H1 (cell line): ENCODE measurements around the gene ACSL3. TPM values are rescaled to one million over a fixed set of nuclear protein-coding genes. Genes with fewer than 3 reads are reported as not detected.

Source experiments
- CTCF ChIA-PET: fragments of 300-600 bp; sonication (Branson Sonifier 250); formaldehyde crosslinking; loops from one replicate; lab custom pipeline; 2021; ENCODE audit not compliant: partially characterized antibody; lab: Charles Lee
- POLR2A ChIA-PET: fragments of 300-600 bp; sonication (Branson Sonifier 250); formaldehyde crosslinking; loops from one replicate; lab custom pipeline; 2021; ENCODE audit warnings: inconsistent platforms; ENCODE audit not compliant: partially characterized antibody; lab: Charles Lee
- DNase-seq, 2 experiments: peaks; one replicate each; pipeline versions ENCODE4 v3.0.0 to v3.0.0-alpha.2; 2010 to 2022; ENCODE audit warnings: low spot score in 2 of 2, low read depth in 1 of 2, mixed read lengths in 1 of 2
- FAIRE-seq: peaks from 2 replicates; lab custom pipeline; 2011; peaks lifted over from hg19 to GRCh38; lab: Jason Lieb, UNC
- H2AFZ ChIP-seq: 2 replicates; pipeline ENCODE4 v1.8.1; 2012; ENCODE audit warnings: low read length, inconsistent platforms
- H2AK5ac ChIP-seq: 2 replicates; pipeline ENCODE4 v1.6.1; 2013; ENCODE audit warnings: low read depth, low read length
- H2BK120ac ChIP-seq: replicated peaks from 2 replicates; pipeline ENCODE3; 2013; ENCODE audit warnings: low read depth, low read length, inconsistent platforms
- H2BK12ac ChIP-seq: 2 replicates; pipeline ENCODE4 v1.6.1; 2013; ENCODE audit warnings: low read depth, low read length
- H2BK15ac ChIP-seq: 2 replicates; pipeline ENCODE4 v1.6.1; 2013; ENCODE audit warnings: low read length
- H2BK20ac ChIP-seq: 2 replicates; pipeline ENCODE4 v1.6.1; 2013; ENCODE audit warnings: low read length
- H2BK5ac ChIP-seq: 2 replicates; pipeline ENCODE4 v1.6.1; 2013; ENCODE audit warnings: low read depth, low read length
- H3K14ac ChIP-seq: 2 replicates; pipeline ENCODE4 v1.6.1; 2013; ENCODE audit warnings: inconsistent platforms; ENCODE audit not compliant: insufficient read length
- H3K18ac ChIP-seq: 2 replicates; pipeline ENCODE4 v1.6.1; 2013; ENCODE audit warnings: low read length; ENCODE audit errors: extremely low read depth
- H3K23ac ChIP-seq: 2 replicates; pipeline ENCODE4 v1.6.1; 2013; ENCODE audit warnings: inconsistent platforms; ENCODE audit not compliant: insufficient read length
- H3K23me2 ChIP-seq: 2 replicates; pipeline ENCODE4 v1.6.1; 2013; ENCODE audit warnings: low read depth, low read length
- H3K27ac ChIP-seq: 2 replicates; pipeline ENCODE4 v1.6.1; 2011; ENCODE audit warnings: low read depth, low read length, inconsistent platforms
- H3K27me3 ChIP-seq, 4 experiments: replicated peaks in 1 of 4; 1 replicate in 1 of 4; 2 replicates in 3 of 4; pipeline versions ENCODE4 v1.6.1 to v1.8.1; 2011 to 2013; ENCODE audit warnings: low read length in 3 of 4, mild to moderate bottlenecking in 3 of 4, inconsistent platforms in 2 of 4, mixed read lengths in 2 of 4, moderate library complexity in 1 of 4; ENCODE audit not compliant: control insufficient read depth in 3 of 4, insufficient read depth in 3 of 4; ENCODE audit errors: extremely low read depth in 1 of 4
- H3K36me3 ChIP-seq, 4 experiments: 2 replicates each; pipeline versions ENCODE4 v1.6.1 to v1.8.1; 2011 to 2013; ENCODE audit warnings: mild to moderate bottlenecking in 4 of 4, low read length in 3 of 4, moderate library complexity in 2 of 4, control low read depth in 1 of 4, inconsistent platforms in 1 of 4; ENCODE audit not compliant: insufficient read depth in 4 of 4, control insufficient read depth in 2 of 4
- H3K4ac ChIP-seq: replicated peaks from 2 replicates; pipeline ENCODE3; 2013; ENCODE audit warnings: low read length, low read depth, mixed read lengths, inconsistent platforms; ENCODE audit not compliant: insufficient read length
- H3K4me1 ChIP-seq, 4 experiments: replicated peaks in 1 of 4; 1 replicate in 1 of 4; 2 replicates in 3 of 4; pipeline versions ENCODE4 v1.6.1 to v1.8.1; 2011 to 2013; ENCODE audit warnings: low read length in 3 of 4, inconsistent platforms in 2 of 4, mixed read lengths in 1 of 4; ENCODE audit not compliant: insufficient read depth in 4 of 4, control insufficient read depth in 3 of 4
- H3K4me2 ChIP-seq, 2 experiments: 2 replicates each; pipeline versions ENCODE4 v1.6.1 to v1.8.1; 2011 to 2013; ENCODE audit warnings: low read depth in 2 of 2, low read length in 2 of 2, control low read depth in 1 of 2, inconsistent platforms in 1 of 2, mild to moderate bottlenecking in 1 of 2; ENCODE audit not compliant: insufficient read depth in 1 of 2
- H3K4me3 ChIP-seq, 4 experiments: fragments of 200-600, 300-600 bp in 1 of 4; sonication (generic), shearing (Covaris generic), sonication (Bioruptor Twin) in 1 of 4; 2 replicates each; pipeline versions ENCODE4 v1.5.1 to v1.8.1; 2011 to 2016; ENCODE audit warnings: low read length in 4 of 4, low read depth in 3 of 4, control low read depth in 2 of 4, inconsistent platforms in 2 of 4, mild to moderate bottlenecking in 2 of 4, mixed read lengths in 1 of 4, moderate library complexity in 1 of 4; ENCODE audit not compliant: insufficient read depth in 2 of 4; ENCODE audit errors: extremely low read depth in 1 of 4
- H3K56ac ChIP-seq: replicated peaks from 2 replicates; pipeline ENCODE3; 2013; ENCODE audit warnings: low read depth, mild to moderate bottlenecking, mixed read lengths, low read length, inconsistent platforms; ENCODE audit not compliant: insufficient read length
- H3K79me1 ChIP-seq: 2 replicates; pipeline ENCODE4 v1.6.1; 2013; ENCODE audit warnings: low read depth, low read length, control low read depth
- H3K79me2 ChIP-seq, 2 experiments: 2 replicates each; pipeline versions ENCODE4 v1.6.1 to v1.8.1; 2012 to 2013; ENCODE audit warnings: low read length in 2 of 2, mild to moderate bottlenecking in 2 of 2, inconsistent platforms in 1 of 2; ENCODE audit not compliant: insufficient read depth in 2 of 2, control insufficient read depth in 1 of 2
- H3K9ac ChIP-seq, 4 experiments: replicated peaks in 1 of 4; 1 replicate in 1 of 4; 2 replicates in 3 of 4; pipeline versions ENCODE4 v1.6.1 to v1.8.1; 2011 to 2013; ENCODE audit warnings: low read depth in 3 of 4, low read length in 3 of 4, control low read depth in 2 of 4, mild to moderate bottlenecking in 2 of 4, moderate library complexity in 2 of 4, inconsistent platforms in 1 of 4; ENCODE audit errors: extremely low read depth in 1 of 4
- H3K9me3 ChIP-seq, 2 experiments: 2 replicates each; pipeline versions ENCODE4 v1.6.1 to v1.8.1; 2012 to 2013; ENCODE audit warnings: mild to moderate bottlenecking in 2 of 2, moderate library complexity in 2 of 2, control low read depth in 1 of 2, inconsistent platforms in 1 of 2, low read depth in 1 of 2, low read length in 1 of 2, mixed read lengths in 1 of 2; ENCODE audit not compliant: insufficient read depth in 2 of 2
- H4K20me1 ChIP-seq, 2 experiments: replicated peaks in 1 of 2; 2 replicates each; pipeline versions ENCODE3 to v1.8.1; 2011 to 2013; ENCODE audit warnings: inconsistent platforms in 2 of 2, low read length in 2 of 2, mild to moderate bottlenecking in 1 of 2; ENCODE audit not compliant: insufficient read depth in 2 of 2, control insufficient read depth in 1 of 2
- H4K5ac ChIP-seq: 2 replicates; pipeline ENCODE4 v1.6.1; 2013; ENCODE audit warnings: low read length, low read depth, mixed read lengths, inconsistent platforms; ENCODE audit not compliant: insufficient read length
- H4K8ac ChIP-seq: 2 replicates; pipeline ENCODE4 v1.8.0; 2013; ENCODE audit warnings: mild to moderate bottlenecking, moderate library complexity, low read length, inconsistent platforms; ENCODE audit not compliant: insufficient read depth; ENCODE audit errors: extremely low read depth
- H4K91ac ChIP-seq: replicated peaks from 2 replicates; pipeline ENCODE3; 2013; ENCODE audit warnings: low read length, mixed read lengths, inconsistent platforms; ENCODE audit not compliant: insufficient read length
- EGR1 ChIP-seq: IDR thresholded peaks from 2 replicates; pipeline ENCODE4 v1.6.1; 2011; ENCODE audit warnings: low read depth, low read length, borderline replicate concordance
- GTF2F1 ChIP-seq: IDR thresholded peaks from 2 replicates; pipeline ENCODE4 v1.6.1; 2012; ENCODE audit warnings: low read depth, low read length, improper control_type of control experiment, borderline replicate concordance
- JUN ChIP-seq: IDR thresholded peaks from 2 replicates; pipeline ENCODE4 v1.6.1; 2011; ENCODE audit warnings: low read depth, mild to moderate bottlenecking, improper control_type of control experiment, low read length
- POLR2A ChIP-seq, 2 experiments: IDR thresholded peaks; 1 replicate in 1 of 2; 2 replicates in 1 of 2; pipeline ENCODE4 v1.6.1; 2011; ENCODE audit warnings: low read depth in 2 of 2, low read length in 2 of 2, mild to moderate bottlenecking in 2 of 2; ENCODE audit errors: control extremely low read depth in 1 of 2
- POU5F1 ChIP-seq: IDR thresholded peaks from 2 replicates; pipeline ENCODE4 v1.6.1; 2011; ENCODE audit warnings: low read depth, mild to moderate bottlenecking, low read length, moderate library complexity
- RAD21 ChIP-seq, 2 experiments: IDR thresholded peaks in 1 of 2; conservative IDR thresholded peaks in 1 of 2; 2 replicates each; pipeline ENCODE4 v1.6.1; 2011; ENCODE audit warnings: low read depth in 2 of 2, low read length in 2 of 2, improper control_type of control experiment in 1 of 2, inconsistent platforms in 1 of 2, mild to moderate bottlenecking in 1 of 2, moderate library complexity in 1 of 2
- TAF1 ChIP-seq: IDR thresholded peaks from 2 replicates; pipeline ENCODE4 v1.6.1; 2011; ENCODE audit warnings: mild to moderate bottlenecking, low read depth, low read length
- USF2 ChIP-seq: IDR thresholded peaks from 2 replicates; pipeline ENCODE4 v1.6.1; 2011; ENCODE audit warnings: low read length, improper control_type of control experiment
- WGBS, 2 experiments: shearing (Covaris generic) in 1 of 2; methylation state at CpG; one replicate each; pipeline versions ENCODE4 v1.1.6 to v1.1.7; 2013 to 2015; ENCODE audit warnings: low lambda C conversion rate in 2 of 2, mixed read lengths in 2 of 2, inconsistent platforms in 1 of 2, low coverage in 1 of 2, missing lambda C conversion rate in 1 of 2; ENCODE audit not compliant: insufficient replicate concordance in 2 of 2, insufficient coverage in 1 of 2, insufficient read length in 1 of 2; ENCODE audit errors: extremely low coverage in 1 of 2, missing lambda C conversion rate in 1 of 2; 5-methylcytosine and 5-hydroxymethylcytosine counted together
- polyA plus RNA-seq, 7 experiments: library from polyadenylated mRNA; depleted of rRNA in 3 of 7; stranded (reverse) in 5 of 7; unstranded in 2 of 7; fragments of >200 nt in 5 of 7; fragments of 200-250 nt in 2 of 7; gene quantifications; 1 replicate in 5 of 7; 2 replicates in 1 of 7; 4 replicates in 1 of 7; pipeline versions ENCODE4 v1.2.1 to v1.2.3, GENCODE V29; 2011 to 2013; ENCODE audit warnings: missing spikeins in 2 of 7, mixed read lengths in 2 of 7
- total RNA-seq: library from RNA; stranded (reverse); fragmentation: NEBNext Ultra II Directional; extraction: Animal tissue kit (Norgen Biotek cat#: 25700); gene quantifications from 2 replicates; pipeline ENCODE4 v1.2.1, GENCODE V29; 2021

Gene ACSL3
- total and polyA plus RNA-seq, 2 of the 8 experiments (the other 6 are each of a cell fraction or from before 2014, with no cell fraction given): 37.5 to 98.1 TPM

GRCh38 chr2:222922019-222922800 lies 61.4 kb downstream of the ACSL3 start:
- Histone ChIP-seq H2BK20ac (no peak overlapping the region), H4K91ac (no peak overlapping the region), H3K4me3 (no peak overlapping the region), H3K79me2 (peaks cover 0 to 5% of the 10 kb centered on the region in 2 experiments; a peak in 1 of 4 replicates), H3K14ac (no peak overlapping the region), H3K27ac (no peak overlapping the region), H4K20me1 (peaks cover 0 to 1% of the 10 kb centered on the region in 2 experiments), H2BK15ac (no peak overlapping the region), H3K56ac (no peak overlapping the region), H3K4ac (no peak overlapping the region), H3K79me1 (no peaks in the 10 kb centered on the region; the same call in 1 of the 2 replicates), H3K27me3 (no peaks in the 10 kb centered on the region), H2AFZ (no peak overlapping the region), H4K8ac (no peak overlapping the region), H2BK5ac (no peak overlapping the region), H2BK120ac (no peak overlapping the region), H3K18ac (no peak overlapping the region), H3K9me3 (no peaks in the 10 kb centered on the region), H4K5ac (no peak overlapping the region), H2BK12ac (no peak overlapping the region), H3K9ac (no peak overlapping the region), H2AK5ac (no peak overlapping the region), H3K4me1 (peaks cover 0 to 2% (median 0%) of the 10 kb centered on the region in 4 experiments; a peak in 1 of 7 replicates), H3K4me2 (no peak overlapping the region), H3K23me2 (no peaks in the 10 kb centered on the region), H3K23ac (no peak overlapping the region), H3K36me3 (peaks cover 6 to 65% (median 23%) of the 10 kb centered on the region in 4 experiments; a peak in 7 of 8 replicates)
- POLR2A ChIA-PET: no interaction called here
- DNase-seq (no peak), FAIRE-seq (no peak)
- 93% methylated on average over 8 of the region's 8 CpGs; no CpG with 5 or more reads in 1 of the 2 experiments for WGBS, 2 experiments
- CTCF ChIA-PET: interaction anchor here (0.7 to 2.6 kb wide), 10 partner anchors 9 to 249 kb away, joined by 3 to 16 read pairs (median 3); no protein-coding TSS in a partner anchor
- TF ChIP-seq USF2 (no peak), EGR1 (no peak), TAF1 (no peak), GTF2F1 (no peak), POLR2A (IDR thresholded peaks at IDR 0.05; ENCODE audit: control extremely low read depth in 1 of 2, low read depth in 2 of 2, low read length in 2 of 2) (no peak), RAD21 (IDR thresholded peaks at IDR 0.05 in 1 of 2, conservative IDR thresholded peaks at IDR 0.05 in 1 of 2; ENCODE audit: low read depth in 2 of 2, low read length in 2 of 2) (no peak), POU5F1 (no peak), JUN (no peak)
